Mononuclear cell (primary cell): ENCODE measurements around the gene ZNF263. TPM values are rescaled to one million over a fixed set of nuclear protein-coding genes. Genes with fewer than 3 reads are reported as not detected.

Source experiments
- H3K27me3 ChIP-seq: 2 replicates; pipeline ENCODE4 v1.6.0; 2011; ENCODE audit warnings: low read length, control low read depth; ENCODE audit not compliant: insufficient read depth
- H3K4me1 ChIP-seq: 2 replicates; pipeline ENCODE4 v1.5.1; 2011; ENCODE audit warnings: mild to moderate bottlenecking, low read length, control low read depth; ENCODE audit not compliant: insufficient read depth
- H3K4me3 ChIP-seq: 2 replicates; pipeline ENCODE4 v1.5.1; 2011; ENCODE audit warnings: mild to moderate bottlenecking, low read length, moderate library complexity
- H3K9me3 ChIP-seq: 2 replicates; pipeline ENCODE4 v1.5.1; 2011; ENCODE audit warnings: low read depth, mild to moderate bottlenecking, control low read depth, low read length
- total RNA-seq: library from RNA; depleted of rRNA; stranded (reverse); fragments of >200 nt; gene quantifications from one replicate; pipeline ENCODE4 v1.2.3, GENCODE V29; 2012

Gene ZNF263
- total RNA-seq, 1 donor: 49.7 TPM

- H3K4me3 ChIP-seq: no peak overlapping the region
- H3K9me3 ChIP-seq: no peaks in the 10 kb centered on the region
- H3K4me1 ChIP-seq: no peaks in the 10 kb centered on the region
- no peaks in the 10 kb centered on the region for H3K27me3 ChIP-seq
These were observed 45.4 kb downstream of the ZNF263 start for GRCh38 chr16:3328643-3329042.

Other genes with a start within 250 kb of the ZNF263 start
- gene BICDL2, start 246.5 kb upstream of the ZNF263 start, total RNA-seq: 0.10 TPM
- 1.7 TPM for gene MMP25, start 236.9 kb upstream of the ZNF263 start, total RNA-seq
- gene IL32, start 217.9 kb upstream of the ZNF263 start, total RNA-seq: 115 TPM
- gene ZSCAN10, start 184.2 kb upstream of the ZNF263 start, total RNA-seq: under 0.01 TPM
- gene ZNF205, start 170.9 kb upstream of the ZNF263 start, total RNA-seq: 0.52 TPM
- gene ZNF213, start 148.5 kb upstream of the ZNF263 start, total RNA-seq: 1.6 TPM
- gene OR1F1, start 95.3 kb upstream of the ZNF263 start, total RNA-seq: not detected
- 4.5 TPM for gene ZNF200, start 48.3 kb upstream of the ZNF263 start, total RNA-seq
- gene MEFV, start 26.9 kb upstream of the ZNF263 start, total RNA-seq: 26.7 TPM
- gene TIGD7, start 21.9 kb downstream of the ZNF263 start, total RNA-seq: 3.7 TPM
- 34.8 TPM for gene ZNF75A, start 22.0 kb downstream of the ZNF263 start, total RNA-seq
- gene OR2C1, start 72.4 kb downstream of the ZNF263 start, total RNA-seq: not detected
- gene ZSCAN32, start 117.5 kb downstream of the ZNF263 start, total RNA-seq: 8.9 TPM
- 6.0 TPM for gene ZNF174, start 117.7 kb downstream of the ZNF263 start, total RNA-seq
- 5.6 TPM for gene ZNF597, start 160.0 kb downstream of the ZNF263 start, total RNA-seq
- gene NAA60, start 160.2 kb downstream of the ZNF263 start, total RNA-seq: 19.4 TPM
- gene C16orf90, start 212.0 kb downstream of the ZNF263 start, total RNA-seq: not detected
- gene CLUAP1, start 217.5 kb downstream of the ZNF263 start, total RNA-seq: 5.8 TPM